K562 (cell line): ENCODE measurements around the gene MAN1B1. TPM values are rescaled to one million over a fixed set of nuclear protein-coding genes. Genes with fewer than 3 reads are reported as not detected.

Experiments used
- ATAC-seq: fragments of 200-7000 bp; cut with Tn5 transposase; 3 replicates; pipeline ENCODE4 v1.9.1; 2020; ENCODE audit warnings: moderate library complexity
- BruUV-seq: library from RNA; stranded (reverse); fragments of 400-500 nt; replicated peaks from 2 replicates; lab custom pipeline; 2021; lab: Mats Ljungman, UMichigan
- CTCF ChIA-PET: fragments of 300-600 bp; formaldehyde crosslinking; extraction: SDS; loops from one replicate; lab custom pipeline; 2021; ENCODE audit warnings: low intra/inter-chr PET ratio; lab: Yijun Ruan, JAX
- POLR2A ChIA-PET: fragments of 300-600, 350-650 bp; sonication (Branson Sonifier 250); formaldehyde crosslinking; extraction: SDS; loops from one replicate; lab custom pipeline; 2021; ENCODE audit warnings: antibody characterized with exemption, inconsistent platforms; lab: Yijun Ruan, JAX
- DNase-seq, 4 experiments: peaks; one replicate each; pipeline versions ENCODE4 v3.0.0 to v3.0.0-alpha.2; 2011 to 2018; ENCODE audit warnings: low spot score in 3 of 4, mixed read lengths in 3 of 4; ENCODE audit errors: extremely low read depth in 1 of 4
- FAIRE-seq: peaks from 2 replicates; lab custom pipeline; 2011; peaks lifted over from hg19 to GRCh38; lab: Jason Lieb, UNC
- H2AFZ ChIP-seq: 2 replicates; pipeline ENCODE4 v1.6.0; 2011; ENCODE audit warnings: low read depth, low read length, control low read depth, inconsistent platforms
- H3K27ac ChIP-seq: fragments of 200-600 bp; 3 replicates; pipeline ENCODE4 v1.8.0; 2011; ENCODE audit warnings: low read depth, mild to moderate bottlenecking, control low read depth, inconsistent platforms, low read length, moderate library complexity, mixed read lengths; ENCODE audit errors: extremely low read depth
- H3K27me3 ChIP-seq, 2 experiments: fragments of 300-600 bp in 1 of 2; 2 replicates in 1 of 2; 3 replicates in 1 of 2; pipeline versions ENCODE4 v1.6.0 to v1.8.0; 2011; ENCODE audit warnings: inconsistent platforms in 2 of 2, low read length in 2 of 2, mild to moderate bottlenecking in 1 of 2, mixed read lengths in 1 of 2, moderate library complexity in 1 of 2; ENCODE audit not compliant: control insufficient read depth in 2 of 2, insufficient read depth in 2 of 2
- H3K36me3 ChIP-seq: fragments of 300-600 bp; 3 replicates; pipeline ENCODE4 v1.8.0; 2011; ENCODE audit warnings: mild to moderate bottlenecking, low read length, inconsistent platforms; ENCODE audit not compliant: control insufficient read depth, insufficient read depth
- H3K4me1 ChIP-seq, 2 experiments: fragments of 200-600 bp in 1 of 2; replicated peaks in 1 of 2; 2 replicates in 1 of 2; 3 replicates in 1 of 2; pipeline versions ENCODE4 v1.5.1 to v1.8.0; 2011; ENCODE audit warnings: inconsistent platforms in 2 of 2, low read length in 2 of 2, mild to moderate bottlenecking in 1 of 2, mixed read lengths in 1 of 2, moderate library complexity in 1 of 2; ENCODE audit not compliant: control insufficient read depth in 2 of 2, insufficient read depth in 2 of 2
- H3K4me2 ChIP-seq: 2 replicates; pipeline ENCODE4 v1.6.1; 2011; ENCODE audit warnings: low read length, control low read depth, inconsistent platforms, mixed read lengths; ENCODE audit not compliant: insufficient read depth
- H3K4me3 ChIP-seq: fragments of 200-600 bp; sonication (generic), shearing (Covaris generic); 2 replicates; pipeline ENCODE4 v1.5.1; 2016; ENCODE audit warnings: control low read depth, inconsistent platforms
- H3K79me2 ChIP-seq: fragments of 200-600 bp; 3 replicates; pipeline ENCODE4 v1.8.0; 2011; ENCODE audit warnings: low read length, inconsistent platforms; ENCODE audit not compliant: control insufficient read depth, insufficient read depth
- H3K9ac ChIP-seq, 2 experiments: 2 replicates each; pipeline versions ENCODE4 v1.6.0 to v1.6.1; 2011; ENCODE audit warnings: low read depth in 2 of 2, low read length in 2 of 2, control low read depth in 1 of 2, inconsistent platforms in 1 of 2, mild to moderate bottlenecking in 1 of 2, mixed read lengths in 1 of 2; ENCODE audit not compliant: insufficient read depth in 1 of 2
- H3K9me1 ChIP-seq: one replicate; pipeline ENCODE4 v1.6.0; 2011; ENCODE audit warnings: inconsistent platforms, mild to moderate bottlenecking, low read length, moderate library complexity; ENCODE audit not compliant: control insufficient read depth, insufficient read depth
- H3K9me3 ChIP-seq: replicated peaks from 2 replicates; pipeline ENCODE4 v1.5.1; 2011; ENCODE audit warnings: low read depth, low read length, inconsistent platforms; ENCODE audit not compliant: control insufficient read depth, insufficient read depth
- H4K20me1 ChIP-seq: replicated peaks from 2 replicates; pipeline ENCODE4 v1.6.1; 2011; ENCODE audit warnings: low read length, inconsistent platforms, mixed read lengths; ENCODE audit not compliant: control insufficient read depth, insufficient read depth
- BCOR ChIP-seq: fragments of 450-650 bp; IDR thresholded peaks from 2 replicates; pipeline ENCODE4 v1.6.1; 2016
- CBX1 ChIP-seq: sonication (generic); IDR thresholded peaks from 2 replicates; pipeline ENCODE4 v1.6.1; 2016; ENCODE audit warnings: antibody characterized with exemption, low read depth, mild to moderate bottlenecking
- CREM ChIP-seq: IDR thresholded peaks from 2 replicates; pipeline ENCODE4 v1.6.1; 2014; ENCODE audit warnings: antibody characterized with exemption, low read depth
- GATAD2B ChIP-seq: fragments of 450-650 bp; IDR thresholded peaks from 2 replicates; pipeline ENCODE4 v1.6.1; 2017; ENCODE audit warnings: mild to moderate bottlenecking, borderline replicate concordance
- KAT2B ChIP-seq: IDR thresholded peaks from one replicate; pipeline ENCODE4 v1.6.1; 2012; ENCODE audit warnings: low read depth, mild to moderate bottlenecking, control low read depth, inconsistent platforms, low read length, moderate library complexity
- KAT7 ChIP-seq: sonication (generic); formaldehyde crosslinking; IDR thresholded peaks from 2 replicates; pipeline ENCODE4 v1.8.0; 2022; ENCODE audit warnings: missing genetic modification reagents, mild to moderate bottlenecking, borderline replicate concordance
- KLF13 ChIP-seq: fragments of 450-650 bp; IDR thresholded peaks from 2 replicates; pipeline ENCODE4 v1.6.1; 2016; ENCODE audit warnings: missing genetic modification characterization, low read depth, mild to moderate bottlenecking, missing compliant biosample characterization, moderate library complexity, borderline replicate concordance
- MTA3 ChIP-seq: fragments of 450-650 bp; formaldehyde crosslinking; IDR thresholded peaks from 2 replicates; pipeline ENCODE4 v1.6.1; 2017; ENCODE audit warnings: mild to moderate bottlenecking, borderline replicate concordance
- NCOA6 ChIP-seq: fragments of 450-650 bp; IDR thresholded peaks from 2 replicates; pipeline ENCODE4 v1.6.1; 2017; ENCODE audit warnings: mild to moderate bottlenecking
- NFRKB ChIP-seq: fragments of 450-650 bp; IDR thresholded peaks from 2 replicates; pipeline ENCODE4 v1.6.1; 2016; ENCODE audit warnings: low read depth
- POLR2AphosphoS5 ChIP-seq: IDR thresholded peaks from 2 replicates; pipeline ENCODE4 v1.6.1; 2011; ENCODE audit warnings: mild to moderate bottlenecking, low read depth, low read length, moderate library complexity; ENCODE audit not compliant: control insufficient read depth, insufficient read depth
- TEAD1 ChIP-seq, 2 experiments: fragments of 450-650 bp in 1 of 2; sonication (generic) in 1 of 2; formaldehyde crosslinking; IDR thresholded peaks; 2 replicates each; pipeline versions ENCODE4 v1.4.0 to v1.8.0; 2020 to 2022; ENCODE audit warnings: mild to moderate bottlenecking in 2 of 2, missing genetic modification reagents in 1 of 2
- ZFPM2 ChIP-seq: fragments of 250-450 bp; sonication (Bioruptor Pico); IDR thresholded peaks from 2 replicates; pipeline ENCODE4 v1.5.1; 2022; ENCODE audit warnings: mild to moderate bottlenecking
- ZNF311 ChIP-seq: fragments of 250-450 bp; sonication (Bioruptor Pico); IDR thresholded peaks from 2 replicates; pipeline ENCODE4 v1.4.0; 2020; ENCODE audit warnings: mild to moderate bottlenecking, moderate library complexity
- WGBS: fragments of 100-300 bp; shearing (Covaris generic); methylation state at CpG from one replicate; pipeline ENCODE4 v1.1.6; 2016; ENCODE audit warnings: low coverage, mixed read lengths; ENCODE audit not compliant: insufficient coverage; ENCODE audit errors: missing lambda C conversion rate; 5-methylcytosine and 5-hydroxymethylcytosine counted together
- in situ Hi-C: fragments of 300-500 bp; cut with MboI; formaldehyde crosslinking; loops from 4 replicates; pipeline ENCODE4 v1.15.0; 2018; ENCODE audit warnings: inconsistent platforms, mixed read lengths
- intact Hi-C: fragments of 100-400 bp; cut with micrococcal nuclease; formaldehyde crosslinking; loops from 2 replicates; pipeline ENCODE4 v1.14.2; 2022
- polyA plus RNA-seq, 8 experiments: library from polyadenylated mRNA; depleted of rRNA in 4 of 8; stranded (reverse) in 5 of 8; unstranded in 3 of 8; fragments of >200 nt; fragmentation: Nextera tagmentation in 2 of 8; fragmentation: Illumina TruSeq in 1 of 8; extraction: Ambion mirVana in 2 of 8; extraction: Trizol in 1 of 8; gene quantifications; 2 replicates each; pipeline versions ENCODE4 v1.2.1 to v1.2.3, GENCODE V29; 2011 to 2014; ENCODE audit warnings: inconsistent platforms in 1 of 8, missing spikeins in 1 of 8
- total RNA-seq, 7 experiments: library from RNA; depleted of rRNA in 6 of 7; stranded (reverse); fragments of >200 nt in 6 of 7; fragmentation: Illumina TruSeq in 2 of 7; extraction: Trizol in 2 of 7; gene quantifications; 2 replicates each; pipeline versions ENCODE4 v1.2.1 to v1.2.3, GENCODE V29; 2011 to 2021; ENCODE audit warnings: low replicate concordance in 1 of 7
- TF ChIP-seq, protein P1 (sequence below), 2 experiments: IDR thresholded peaks; 2 replicates each; pipeline ENCODE4 v1.6.1; 2011; ENCODE audit warnings: borderline replicate concordance in 1 of 2, control low read depth in 1 of 2, low read depth in 1 of 2, low read length in 1 of 2, mild to moderate bottlenecking in 1 of 2, mixed read lengths in 1 of 2, moderate library complexity in 1 of 2; ENCODE audit not compliant: insufficient read depth in 1 of 2, insufficient read length in 1 of 2, poor library complexity in 1 of 2, severe bottlenecking in 1 of 2; ENCODE audit errors: extremely low read depth in 1 of 2
- TF ChIP-seq, protein P2 (sequence below), 2 experiments: IDR thresholded peaks; 2 replicates each; pipeline ENCODE4 v1.6.1; 2012; ENCODE audit warnings: improper control_type of control experiment in 2 of 2, low read depth in 2 of 2, low read length in 2 of 2, borderline replicate concordance in 1 of 2

The MAN1B1 gene
- total and polyA plus RNA-seq, 9 of the 15 experiments (the other 6 are each of a cell fraction or from before 2014, with no cell fraction given) = 0.55 to 36.6 (median 27.3) TPM

GRCh38 chr9:137129456-137130175 lies 42.8 kb downstream of the MAN1B1 start (continued):
- TF ChIP-seq MTA3 (0 out of 2 replicates have a peak, but pooled peaks have one; percentile 29), ZFPM2 (CRISPR knock-in tag) (no peak), KLF13 (tag) (no peak), POLR2AphosphoS5 (peak; percentile 82)

GRCh38 chr9:137130176-137130755 lies 43.5 kb downstream of the MAN1B1 start:
- in situ Hi-C loops (no loop called here), intact Hi-C loops (no loop called here)
- peak overlapping the region; percentile 84 to 100 for H3K9ac ChIP-seq
- POLR2A ChIA-PET = interaction anchor here (0.6 to 2.3 kb wide), 18 partner anchors 7 to 308 kb away, joined by 3 to 23 read pairs (median 4); partner anchors contain the start of genes GRIN1, MAN1B1, NRARP and SAPCD2
- FAIRE-seq (no peak), DNase-seq (peak in 1 of 4 experiments; percentile 48), ATAC-seq (peak; percentile 47)
- H3K27me3 ChIP-seq = no peaks in the 10 kb centered on the region
- H3K36me3 ChIP-seq = peaks cover 2% of the 10 kb centered on the region; the same call in 1 of the 3 replicates
- CTCF ChIA-PET = no interaction called here
- BruUV-seq = TSS peak; percentile 56
- 5% methylated on average over 41 of the region's 58 CpGs for WGBS
- H3K4me2 ChIP-seq = peak overlapping the region; percentile 100
- H2AFZ ChIP-seq = peak overlapping the region; percentile 99
- no peaks in the 10 kb centered on the region for H4K20me1 ChIP-seq
- peak overlapping the region; percentile 78 for H3K27ac ChIP-seq
- no peaks in the 10 kb centered on the region for H3K9me1 ChIP-seq
- peaks cover 12 to 37% of the 10 kb centered on the region in 2 experiments; a peak in 4 of 5 replicates for H3K4me1 ChIP-seq
- no peaks in the 10 kb centered on the region for H3K9me3 ChIP-seq
- peak overlapping the region; percentile 91 for H3K4me3 ChIP-seq
- peaks cover 35% of the 10 kb centered on the region for H3K79me2 ChIP-seq
- TF ChIP-seq GATAD2B (0 out of 2 replicates have a peak, but pooled peaks have one; percentile 51), KAT2B (no peak), CREM (0 out of 2 replicates have a peak, but pooled peaks have one; percentile 7), BCOR (0 out of 2 replicates have a peak, but pooled peaks have one; percentile 29), KAT7 (CRISPR knock-in tag) (no peak), NCOA6 (no peak), ZNF311 (CRISPR knock-in tag) (no peak), NFRKB (no peak), CBX1 (0 out of 2 replicates have a peak, but pooled peaks have one; percentile 14), TEAD1 (CRISPR knock-in tag; IDR thresholded peaks at IDR 0.05) (peak in 1 of 2 experiments; percentile 38; a peak in 1 of 4 replicates)
- TF ChIP-seq, protein P1, sequence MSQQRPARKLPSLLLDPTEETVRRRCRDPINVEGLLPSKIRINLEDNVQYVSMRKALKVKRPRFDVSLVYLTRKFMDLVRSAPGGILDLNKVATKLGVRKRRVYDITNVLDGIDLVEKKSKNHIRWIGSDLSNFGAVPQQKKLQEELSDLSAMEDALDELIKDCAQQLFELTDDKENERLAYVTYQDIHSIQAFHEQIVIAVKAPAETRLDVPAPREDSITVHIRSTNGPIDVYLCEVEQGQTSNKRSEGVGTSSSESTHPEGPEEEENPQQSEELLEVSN (IDR thresholded peaks at IDR 0.05; ENCODE audit: borderline replicate concordance in 1 of 2, extremely low read depth in 1 of 2, insufficient read depth in 1 of 2, insufficient read length in 1 of 2, low read depth in 1 of 2, low read length in 1 of 2, poor library complexity in 1 of 2, severe bottlenecking in 1 of 2) = peak in 1 of 2 experiments; percentile 29
- TF ChIP-seq, protein P2, sequence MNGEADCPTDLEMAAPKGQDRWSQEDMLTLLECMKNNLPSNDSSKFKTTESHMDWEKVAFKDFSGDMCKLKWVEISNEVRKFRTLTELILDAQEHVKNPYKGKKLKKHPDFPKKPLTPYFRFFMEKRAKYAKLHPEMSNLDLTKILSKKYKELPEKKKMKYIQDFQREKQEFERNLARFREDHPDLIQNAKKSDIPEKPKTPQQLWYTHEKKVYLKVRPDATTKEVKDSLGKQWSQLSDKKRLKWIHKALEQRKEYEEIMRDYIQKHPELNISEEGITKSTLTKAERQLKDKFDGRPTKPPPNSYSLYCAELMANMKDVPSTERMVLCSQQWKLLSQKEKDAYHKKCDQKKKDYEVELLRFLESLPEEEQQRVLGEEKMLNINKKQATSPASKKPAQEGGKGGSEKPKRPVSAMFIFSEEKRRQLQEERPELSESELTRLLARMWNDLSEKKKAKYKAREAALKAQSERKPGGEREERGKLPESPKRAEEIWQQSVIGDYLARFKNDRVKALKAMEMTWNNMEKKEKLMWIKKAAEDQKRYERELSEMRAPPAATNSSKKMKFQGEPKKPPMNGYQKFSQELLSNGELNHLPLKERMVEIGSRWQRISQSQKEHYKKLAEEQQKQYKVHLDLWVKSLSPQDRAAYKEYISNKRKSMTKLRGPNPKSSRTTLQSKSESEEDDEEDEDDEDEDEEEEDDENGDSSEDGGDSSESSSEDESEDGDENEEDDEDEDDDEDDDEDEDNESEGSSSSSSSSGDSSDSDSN (IDR thresholded peaks at IDR 0.05; ENCODE audit: borderline replicate concordance in 1 of 2, low read depth in 2 of 2, low read length in 2 of 2) = peak in 1 of 2 experiments; percentile 71; a peak in 2 of 4 replicates
